Endothelial cell of umbilical vein (primary cell): Measurements from ENCODE around the gene PLAC1. TPM values are rescaled to one million over a fixed set of nuclear protein-coding genes. Genes with fewer than 3 reads are reported as not detected.

Source experiments
- BruUV-seq: library from RNA; stranded (reverse); fragments of 400-500 nt; replicated peaks from 2 replicates; lab custom pipeline; 2021; lab: Mats Ljungman, UMichigan
- CTCF ChIA-PET: fragments of 300-600, 350-600 bp; sonication (Branson Sonifier 250); formaldehyde crosslinking; loops from one replicate; lab custom pipeline; 2021; ENCODE audit warnings: antibody characterized with exemption, inconsistent platforms; lab: Charles Lee
- POLR2A ChIA-PET: fragments of 300-600, 350-600 bp; sonication (Branson Sonifier 250); formaldehyde crosslinking; loops from one replicate; lab custom pipeline; 2021; ENCODE audit warnings: antibody characterized with exemption, inconsistent platforms; lab: Charles Lee
- DNase-seq: peaks from one replicate; pipeline ENCODE4 v3.0.0-alpha.2; 2011; ENCODE audit warnings: low read depth, low spot score
- FAIRE-seq: peaks from 2 replicates; lab custom pipeline; 2011; peaks lifted over from hg19 to GRCh38; lab: Jason Lieb, UNC
- H2AFZ ChIP-seq: 2 replicates; pipeline ENCODE4 v1.6.0; 2012; ENCODE audit warnings: low read depth, low read length, control low read depth, inconsistent platforms
- H3K27ac ChIP-seq: 2 replicates; pipeline ENCODE4 v1.5.1; 2011; ENCODE audit warnings: low read depth, mild to moderate bottlenecking, control low read depth, low read length, moderate library complexity; ENCODE audit not compliant: insufficient read depth
- H3K27me3 ChIP-seq, 2 experiments: 2 replicates each; pipeline versions ENCODE4 v1.6.0 to v1.6.1; 2011; ENCODE audit warnings: low read length in 2 of 2, mixed read lengths in 1 of 2; ENCODE audit not compliant: control insufficient read depth in 2 of 2, insufficient read depth in 2 of 2
- H3K36me3 ChIP-seq, 2 experiments: 2 replicates in 1 of 2; 3 replicates in 1 of 2; pipeline ENCODE4 v1.5.1; 2011; ENCODE audit warnings: low read length in 2 of 2, mild to moderate bottlenecking in 1 of 2, moderate library complexity in 1 of 2; ENCODE audit not compliant: control insufficient read depth in 2 of 2, insufficient read depth in 2 of 2; ENCODE audit errors: extremely low read depth in 1 of 2
- H3K4me1 ChIP-seq: 3 replicates; pipeline ENCODE4 v1.5.1; 2011; ENCODE audit warnings: mild to moderate bottlenecking, low read length; ENCODE audit not compliant: control insufficient read depth, insufficient read depth; ENCODE audit errors: extremely low read depth
- H3K4me2 ChIP-seq: 2 replicates; pipeline ENCODE4 v1.6.1; 2011; ENCODE audit warnings: low read length, control low read depth, mixed read lengths; ENCODE audit not compliant: insufficient read depth
- H3K4me3 ChIP-seq, 3 experiments: fragments of 200-600 bp in 1 of 3; sonication (generic), shearing (Covaris generic) in 1 of 3; replicated peaks in 1 of 3; 2 replicates each; pipeline ENCODE4 v1.5.1; 2011 to 2016; ENCODE audit warnings: control low read depth in 3 of 3, low read length in 3 of 3, mild to moderate bottlenecking in 2 of 3, inconsistent platforms in 1 of 3, low read depth in 1 of 3, moderate library complexity in 1 of 3; ENCODE audit not compliant: insufficient read depth in 1 of 3
- H3K79me2 ChIP-seq: 2 replicates; pipeline ENCODE4 v1.6.0; 2012; ENCODE audit warnings: low read length, inconsistent platforms; ENCODE audit not compliant: control insufficient read depth, insufficient read depth
- H3K9ac ChIP-seq: replicated peaks from 2 replicates; pipeline ENCODE3; 2011; ENCODE audit warnings: low read length, control low read depth; ENCODE audit not compliant: insufficient read depth; ENCODE audit errors: extremely low read depth
- H3K9me1 ChIP-seq: replicated peaks from 3 replicates; pipeline ENCODE4 v1.6.0; 2011; ENCODE audit warnings: mild to moderate bottlenecking, low read length; ENCODE audit not compliant: control insufficient read depth, insufficient read depth; ENCODE audit errors: extremely low read depth
- H3K9me3 ChIP-seq: replicated peaks from 2 replicates; pipeline ENCODE4 v1.5.1; 2012; ENCODE audit warnings: low read length, inconsistent platforms; ENCODE audit not compliant: control insufficient read depth, insufficient read depth
- H4K20me1 ChIP-seq: replicated peaks from 2 replicates; pipeline ENCODE3; 2011; ENCODE audit warnings: mild to moderate bottlenecking, low read length; ENCODE audit not compliant: control insufficient read depth, insufficient read depth; ENCODE audit errors: extremely low read depth
- EZH2 ChIP-seq: IDR thresholded peaks from 2 replicates; pipeline ENCODE4 v1.6.1; 2012; ENCODE audit warnings: borderline replicate concordance, low read depth, mild to moderate bottlenecking, moderate library complexity, low read length, inconsistent platforms; ENCODE audit not compliant: severe bottlenecking
- FOS ChIP-seq: IDR thresholded peaks from 2 replicates; pipeline ENCODE4 v1.6.1; 2011; ENCODE audit warnings: mild to moderate bottlenecking, low read length, moderate library complexity, borderline replicate concordance; ENCODE audit not compliant: insufficient read depth
- GATA2 ChIP-seq: IDR thresholded peaks from 2 replicates; pipeline ENCODE4 v1.7.0; 2011; ENCODE audit warnings: low read depth, mild to moderate bottlenecking, moderate library complexity, mixed read lengths, low read length; ENCODE audit not compliant: insufficient read length, insufficient read depth
- JUN ChIP-seq: IDR thresholded peaks from 2 replicates; pipeline ENCODE4 v1.6.1; 2011; ENCODE audit warnings: borderline replicate concordance, low read depth; ENCODE audit not compliant: insufficient read length, insufficient read depth
- MYC ChIP-seq: IDR thresholded peaks from one replicate; pipeline ENCODE4 v1.6.1; 2011; ENCODE audit warnings: mild to moderate bottlenecking, low read depth, low read length
- POLR2A ChIP-seq: IDR thresholded peaks from 2 replicates; pipeline ENCODE4 v1.6.1; 2012; ENCODE audit warnings: low read depth, mild to moderate bottlenecking, control low read depth, low read length
- POLR2AphosphoS5 ChIP-seq: IDR thresholded peaks from 2 replicates; pipeline ENCODE4 v1.6.1; 2012; ENCODE audit warnings: low read depth, mild to moderate bottlenecking, control low read depth, low read length, moderate library complexity; ENCODE audit not compliant: insufficient read depth
- dilution Hi-C: fragments of 300-500 bp; cut with MboI; formaldehyde crosslinking; loops from one replicate; pipeline ENCODE4 v1.15.0; 2019; ENCODE audit warnings: low sequenced_read_pairs; ENCODE audit not compliant: extremely low pct_ligation_motif_present
- intact Hi-C: fragments of 100-400 bp; cut with micrococcal nuclease; formaldehyde crosslinking; loops from one replicate; pipeline ENCODE4 v1.10.0; 2022
- polyA plus RNA-seq, 4 experiments: library from polyadenylated mRNA; depleted of rRNA in 3 of 4; stranded (reverse) in 3 of 4; unstranded in 1 of 4; fragments of >200 nt; gene quantifications; 2 replicates each; pipeline versions ENCODE4 v1.2.1 to v1.2.3, GENCODE V29; 2011 to 2012; ENCODE audit warnings: missing spikeins in 1 of 4
- total RNA-seq: library from RNA; stranded (reverse); gene quantifications from 2 replicates; pipeline ENCODE4 v1.2.3, GENCODE V29; 2021
- TF ChIP-seq, protein P1 (sequence below), 2 donors: IDR thresholded peaks; 1 replicate in 1 of 2; 2 replicates in 1 of 2; pipeline ENCODE4 v1.5.1; 2011; ENCODE audit warnings: low read length in 2 of 2, mild to moderate bottlenecking in 2 of 2, moderate library complexity in 2 of 2, control low read depth in 1 of 2, inconsistent platforms in 1 of 2, low read depth in 1 of 2; ENCODE audit not compliant: insufficient read depth in 1 of 2; ENCODE audit errors: extremely low read depth in 1 of 2
- TF ChIP-seq, protein P2 (sequence below): IDR thresholded peaks from 2 replicates; pipeline ENCODE4 v1.6.1; 2011; ENCODE audit not compliant: insufficient read depth, insufficient read length

PLAC1 gene
- total and polyA plus RNA-seq, 2 donors (not counting 3 experiments of a cell fraction or from before 2014, with no cell fraction given), result 0.58 to 2.4 TPM

DNA sequence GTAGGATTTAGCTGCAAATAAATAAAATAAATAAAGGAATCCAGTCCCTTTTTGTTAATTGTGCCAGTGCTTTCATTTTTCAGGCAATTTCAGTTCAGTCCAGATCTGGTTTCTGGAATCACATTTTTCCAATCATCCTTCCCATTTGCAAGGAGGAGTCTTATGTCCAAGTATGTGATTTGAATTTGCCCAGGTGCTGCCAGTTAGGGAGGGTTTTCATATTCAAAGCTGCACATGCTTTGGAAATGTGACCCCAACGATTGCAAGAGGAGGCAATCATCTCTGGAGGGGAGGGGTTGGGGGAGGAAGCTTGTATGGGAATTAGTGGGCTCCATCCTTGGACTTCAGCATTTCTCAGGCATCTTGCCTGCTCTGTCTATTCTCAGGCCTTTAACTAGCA is 4.4 kb downstream of the PLAC1 start:
- CTCF ChIA-PET, result interaction anchor here (2.1 kb wide), 1 partner anchor 11 kb away, joined by 5 read pairs; no protein-coding TSS in a partner anchor

DNA sequence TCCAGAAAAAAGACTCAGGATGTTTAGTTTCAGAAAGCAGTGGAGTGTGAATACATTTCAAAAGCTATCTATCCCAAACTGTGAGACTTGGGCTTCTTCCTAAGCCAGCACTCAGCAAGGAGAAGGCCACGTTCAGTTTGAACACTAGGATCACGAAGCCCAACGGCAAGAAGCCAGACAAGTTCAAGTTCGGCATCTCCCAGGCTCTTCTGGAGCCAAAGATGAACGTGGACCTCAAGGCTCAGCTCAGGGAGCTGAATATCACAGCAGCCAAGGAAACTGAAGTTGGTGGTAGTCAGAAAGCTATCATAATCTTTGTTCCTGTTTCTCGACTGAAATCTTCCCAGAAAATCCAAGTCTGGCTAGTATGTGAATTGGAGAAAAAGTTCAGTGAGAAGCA is 7.6 kb downstream of the PLAC1 start:
- BruUV-seq, result no TSS peak
- intact Hi-C loops, result no loop called here
- TF ChIP-seq POLR2A (no peak), MYC (no peak), EZH2 (no peak), FOS (no peak), JUN (no peak), GATA2 (no peak), POLR2AphosphoS5 (no peak)
- TF ChIP-seq, protein P1, sequence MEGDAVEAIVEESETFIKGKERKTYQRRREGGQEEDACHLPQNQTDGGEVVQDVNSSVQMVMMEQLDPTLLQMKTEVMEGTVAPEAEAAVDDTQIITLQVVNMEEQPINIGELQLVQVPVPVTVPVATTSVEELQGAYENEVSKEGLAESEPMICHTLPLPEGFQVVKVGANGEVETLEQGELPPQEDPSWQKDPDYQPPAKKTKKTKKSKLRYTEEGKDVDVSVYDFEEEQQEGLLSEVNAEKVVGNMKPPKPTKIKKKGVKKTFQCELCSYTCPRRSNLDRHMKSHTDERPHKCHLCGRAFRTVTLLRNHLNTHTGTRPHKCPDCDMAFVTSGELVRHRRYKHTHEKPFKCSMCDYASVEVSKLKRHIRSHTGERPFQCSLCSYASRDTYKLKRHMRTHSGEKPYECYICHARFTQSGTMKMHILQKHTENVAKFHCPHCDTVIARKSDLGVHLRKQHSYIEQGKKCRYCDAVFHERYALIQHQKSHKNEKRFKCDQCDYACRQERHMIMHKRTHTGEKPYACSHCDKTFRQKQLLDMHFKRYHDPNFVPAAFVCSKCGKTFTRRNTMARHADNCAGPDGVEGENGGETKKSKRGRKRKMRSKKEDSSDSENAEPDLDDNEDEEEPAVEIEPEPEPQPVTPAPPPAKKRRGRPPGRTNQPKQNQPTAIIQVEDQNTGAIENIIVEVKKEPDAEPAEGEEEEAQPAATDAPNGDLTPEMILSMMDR (IDR thresholded peaks at IDR 0.05; ENCODE audit: extremely low read depth in 1 of 2, insufficient read depth in 1 of 2, low read depth in 1 of 2, low read length in 2 of 2), result no peak
- TF ChIP-seq, protein P2, sequence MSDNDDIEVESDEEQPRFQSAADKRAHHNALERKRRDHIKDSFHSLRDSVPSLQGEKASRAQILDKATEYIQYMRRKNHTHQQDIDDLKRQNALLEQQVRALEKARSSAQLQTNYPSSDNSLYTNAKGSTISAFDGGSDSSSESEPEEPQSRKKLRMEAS, result no peak
- H3K9me1 ChIP-seq, result no peaks in the 10 kb centered on the region
- no peaks in the 10 kb centered on the region for H4K20me1 ChIP-seq
- no peak overlapping the region for H3K4me2 ChIP-seq
- H3K27ac ChIP-seq, result no peak overlapping the region
- CTCF ChIA-PET, result no interaction called here
- no peaks in the 10 kb centered on the region for H3K27me3 ChIP-seq
- no peak overlapping the region for H2AFZ ChIP-seq
- no peaks in the 10 kb centered on the region for H3K4me1 ChIP-seq
- H3K36me3 ChIP-seq, result no peaks in the 10 kb centered on the region
- H3K9me3 ChIP-seq, result no peaks in the 10 kb centered on the region
- H3K4me3 ChIP-seq, result no peak overlapping the region
- dilution Hi-C loops, result no loop called here
- DNase-seq (no peak), FAIRE-seq (no peak)
- H3K79me2 ChIP-seq, result no peaks in the 10 kb centered on the region
- H3K9ac ChIP-seq, result no peak overlapping the region
- POLR2A ChIA-PET, result no interaction called here

More for the DNA sequence above, 4.4 kb downstream of the PLAC1 start:
- TF ChIP-seq, protein P1 (IDR thresholded peaks at IDR 0.05; ENCODE audit: extremely low read depth in 1 of 2, insufficient read depth in 1 of 2, low read depth in 1 of 2, low read length in 2 of 2), result no peak
- no peak for TF ChIP-seq MYC
- no peak for TF ChIP-seq EZH2
- TF ChIP-seq, protein P2, result no peak
- TF ChIP-seq FOS, result no peak
- intact Hi-C loops, result no loop called here
- no peaks in the 10 kb centered on the region for H3K27me3 ChIP-seq
- no peak overlapping the region for H3K4me3 ChIP-seq
- no peak overlapping the region for H2AFZ ChIP-seq
- FAIRE-seq (no peak), DNase-seq (no peak)
- H3K9ac ChIP-seq, result no peak overlapping the region
- no peaks in the 10 kb centered on the region for H3K9me3 ChIP-seq
- no TSS peak for BruUV-seq
- no peaks in the 10 kb centered on the region for H3K36me3 ChIP-seq
- H3K4me2 ChIP-seq, result no peak overlapping the region
- H3K9me1 ChIP-seq, result no peaks in the 10 kb centered on the region
- POLR2A ChIA-PET, result interaction anchor here (0.6 kb wide), 1 partner anchor 78 kb away, joined by 4 read pairs; no protein-coding TSS in a partner anchor
- no peaks in the 10 kb centered on the region for H3K79me2 ChIP-seq
- H3K27ac ChIP-seq, result no peak overlapping the region
- no peaks in the 10 kb centered on the region for H3K4me1 ChIP-seq
- no peaks in the 10 kb centered on the region for H4K20me1 ChIP-seq
- dilution Hi-C loops, result no loop called here
